Measurements from ENCODE around the gene PLD6. TPM values are rescaled to one million over a fixed set of nuclear protein-coding genes. Genes with fewer than 3 reads are reported as not detected.
A peak's percentile ranks its signal among the peaks of the same experiment; 100 is the strongest.
"Not testable (repeated sequence)": the region's sequence is repeated elsewhere in the genome, so short reads cannot be mapped to it uniquely, and the experiment has no call there.

PLD6 gene
- total and polyA plus RNA-seq, 10 donors: 1.4 to 5.6 (median 3.5) TPM

DNA sequence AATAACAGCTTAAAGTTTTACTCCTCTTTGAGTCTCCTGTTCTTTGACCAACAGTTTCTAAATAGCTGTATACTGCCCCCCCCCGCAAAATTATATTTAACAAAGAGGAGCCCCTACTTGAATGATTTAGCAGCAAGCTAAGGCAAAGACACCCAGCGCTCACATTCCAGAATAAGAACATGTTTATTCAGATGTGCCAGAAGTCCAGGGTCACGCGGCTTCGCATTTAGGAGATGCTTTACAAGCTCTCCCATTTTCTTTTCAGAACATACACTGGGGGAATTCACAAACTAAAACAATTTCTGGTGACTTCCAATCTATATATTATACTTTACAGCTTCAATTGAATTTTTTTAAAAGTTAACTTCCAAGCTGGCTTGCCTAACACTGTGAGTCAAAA, 5.3 kb downstream of the PLD6 start:
- H3K9me3 ChIP-seq: no peaks in the 10 kb centered on the region
- no peaks in the 10 kb centered on the region for H3K27me3 ChIP-seq (replicated peaks in 1 of 7)
- H3K27ac ChIP-seq: peak overlapping the region in 3 of 8 donors; percentile 31 to 50 (median 41)
- DNase-seq: no peak
- intact Hi-C loops (cut with DNase I; ENCODE audit: low total_unique reads): no loop called here
- 67 to 89% (median 78%) methylated on average over 5 of the region's 5 CpGs for WGBS, 5 donors
- TF ChIP-seq, protein P1, sequence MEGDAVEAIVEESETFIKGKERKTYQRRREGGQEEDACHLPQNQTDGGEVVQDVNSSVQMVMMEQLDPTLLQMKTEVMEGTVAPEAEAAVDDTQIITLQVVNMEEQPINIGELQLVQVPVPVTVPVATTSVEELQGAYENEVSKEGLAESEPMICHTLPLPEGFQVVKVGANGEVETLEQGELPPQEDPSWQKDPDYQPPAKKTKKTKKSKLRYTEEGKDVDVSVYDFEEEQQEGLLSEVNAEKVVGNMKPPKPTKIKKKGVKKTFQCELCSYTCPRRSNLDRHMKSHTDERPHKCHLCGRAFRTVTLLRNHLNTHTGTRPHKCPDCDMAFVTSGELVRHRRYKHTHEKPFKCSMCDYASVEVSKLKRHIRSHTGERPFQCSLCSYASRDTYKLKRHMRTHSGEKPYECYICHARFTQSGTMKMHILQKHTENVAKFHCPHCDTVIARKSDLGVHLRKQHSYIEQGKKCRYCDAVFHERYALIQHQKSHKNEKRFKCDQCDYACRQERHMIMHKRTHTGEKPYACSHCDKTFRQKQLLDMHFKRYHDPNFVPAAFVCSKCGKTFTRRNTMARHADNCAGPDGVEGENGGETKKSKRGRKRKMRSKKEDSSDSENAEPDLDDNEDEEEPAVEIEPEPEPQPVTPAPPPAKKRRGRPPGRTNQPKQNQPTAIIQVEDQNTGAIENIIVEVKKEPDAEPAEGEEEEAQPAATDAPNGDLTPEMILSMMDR (IDR thresholded peaks at IDR 0.05 in 8 of 11, conservative IDR thresholded peaks at IDR 0.05 in 3 of 11): no peak
- TF ChIP-seq POLR2A (IDR thresholded peaks at IDR 0.05) (no peak), POLR2AphosphoS5 (IDR thresholded peaks at IDR 0.05) (no peak)
- H3K4me3 ChIP-seq: no peak overlapping the region
- peaks cover 0 to 24% (median 5%) of the 10 kb centered on the region in 6 donors for H3K36me3 ChIP-seq
- H3K4me1 ChIP-seq: peaks cover 16 to 58% (median 36%) of the 10 kb centered on the region in 6 donors

- H3K27me3 ChIP-seq (replicated peaks in 1 of 7): no peaks in the 10 kb centered on the region
- DNase-seq: no peak
- H3K9me3 ChIP-seq: no peaks in the 10 kb centered on the region
- TF ChIP-seq POLR2A (IDR thresholded peaks at IDR 0.05): no peak
- TF ChIP-seq, protein P1 (IDR thresholded peaks at IDR 0.05 in 8 of 11, conservative IDR thresholded peaks at IDR 0.05 in 3 of 11): no peak
- TF ChIP-seq POLR2AphosphoS5 (IDR thresholded peaks at IDR 0.05): no peak
- H3K4me3 ChIP-seq: no peak overlapping the region
- H3K27ac ChIP-seq: peak overlapping the region in 3 of 8 donors; percentile 28 to 40 (median 31)
- intact Hi-C loops (cut with DNase I; ENCODE audit: low total_unique reads): no loop called here
- peaks cover 15 to 53% (median 30%) of the 10 kb centered on the region in 6 donors for H3K4me1 ChIP-seq
- 85 to 93% (median 85%) methylated on average over 7 of the region's 7 CpGs for WGBS, 5 donors
- H3K36me3 ChIP-seq: peaks cover 0 to 24% (median 5%) of the 10 kb centered on the region in 6 donors
These were observed 5.8 kb downstream of the PLD6 start for GRCh38 chr17:17200311-17200710.

DNA sequence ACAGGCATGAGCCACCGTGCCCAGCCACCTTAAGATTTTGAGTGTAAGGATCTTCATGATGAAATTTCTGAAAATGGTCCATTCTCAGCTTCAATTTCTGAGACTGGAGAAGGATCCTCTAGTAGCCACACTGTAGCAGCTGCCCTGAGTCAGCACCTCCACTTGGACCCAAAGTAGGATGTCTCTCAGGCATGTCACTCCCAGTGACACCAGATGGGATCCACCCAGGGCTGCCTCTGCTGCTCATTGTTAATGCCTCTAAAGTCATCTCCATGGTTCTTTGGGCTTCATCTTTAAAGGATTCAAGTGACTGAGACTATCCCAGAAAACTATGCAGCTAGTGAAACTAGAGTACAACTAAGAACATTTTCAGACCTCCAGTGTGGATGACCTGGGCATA, 7.9 kb downstream of the PLD6 start:
- TF ChIP-seq, protein P1 (IDR thresholded peaks at IDR 0.05 in 8 of 11, conservative IDR thresholded peaks at IDR 0.05 in 3 of 11): no peak
- TF ChIP-seq POLR2A (IDR thresholded peaks at IDR 0.05) (no peak), POLR2AphosphoS5 (IDR thresholded peaks at IDR 0.05) (no peak)
- no peak for DNase-seq
- intact Hi-C loops (cut with DNase I; ENCODE audit: low total_unique reads): no loop called here
- no peaks in the 10 kb centered on the region for H3K9me3 ChIP-seq
- no peaks in the 10 kb centered on the region for H3K27me3 ChIP-seq (replicated peaks in 1 of 7)
- peaks cover 0 to 24% (median 5%) of the 10 kb centered on the region in 6 donors for H3K36me3 ChIP-seq
- no peak overlapping the region for H3K27ac ChIP-seq
- peaks cover 0 to 33% (median 11%) of the 10 kb centered on the region in 6 donors for H3K4me1 ChIP-seq
- WGBS, 5 donors: 79 to 100% (median 93%) methylated on average over 1 of the region's 1 CpG
- H3K4me3 ChIP-seq: no peak overlapping the region

DNA sequence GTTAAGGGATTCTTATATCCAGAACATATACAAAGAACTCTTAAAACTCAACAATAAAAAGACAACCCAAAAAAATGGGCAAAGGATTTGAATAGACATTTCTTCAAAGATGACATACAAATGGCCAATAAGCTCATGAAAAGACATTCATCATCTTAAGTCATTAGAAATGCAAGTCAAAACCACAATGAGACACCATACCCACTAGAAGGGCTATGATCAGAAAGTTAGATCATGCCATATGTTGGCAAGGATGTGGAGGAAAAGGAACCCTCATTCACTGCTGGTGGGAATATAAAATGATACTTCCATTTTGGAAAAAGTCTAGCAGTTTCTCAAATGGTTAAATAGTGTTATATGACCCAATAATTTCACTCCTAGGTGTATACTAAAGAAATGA, 9.4 kb downstream of the PLD6 start:
- no peak for TF ChIP-seq POLR2A (IDR thresholded peaks at IDR 0.05)
- TF ChIP-seq POLR2AphosphoS5 (IDR thresholded peaks at IDR 0.05): no peak
- TF ChIP-seq, protein P1 (IDR thresholded peaks at IDR 0.05 in 8 of 11, conservative IDR thresholded peaks at IDR 0.05 in 3 of 11): no peak
- H3K27me3 ChIP-seq (replicated peaks in 1 of 7): no peaks in the 10 kb centered on the region
- H3K4me1 ChIP-seq: peaks cover 3 to 34% (median 20%) of the 10 kb centered on the region in 6 donors
- no peaks in the 10 kb centered on the region for H3K9me3 ChIP-seq
- no peak overlapping the region for H3K4me3 ChIP-seq
- no peak overlapping the region for H3K27ac ChIP-seq
- H3K36me3 ChIP-seq: peaks cover 0 to 12% (median 0%) of the 10 kb centered on the region in 6 donors
- no peak for DNase-seq
- intact Hi-C loops (cut with DNase I; ENCODE audit: low total_unique reads): no loop called here

DNA sequence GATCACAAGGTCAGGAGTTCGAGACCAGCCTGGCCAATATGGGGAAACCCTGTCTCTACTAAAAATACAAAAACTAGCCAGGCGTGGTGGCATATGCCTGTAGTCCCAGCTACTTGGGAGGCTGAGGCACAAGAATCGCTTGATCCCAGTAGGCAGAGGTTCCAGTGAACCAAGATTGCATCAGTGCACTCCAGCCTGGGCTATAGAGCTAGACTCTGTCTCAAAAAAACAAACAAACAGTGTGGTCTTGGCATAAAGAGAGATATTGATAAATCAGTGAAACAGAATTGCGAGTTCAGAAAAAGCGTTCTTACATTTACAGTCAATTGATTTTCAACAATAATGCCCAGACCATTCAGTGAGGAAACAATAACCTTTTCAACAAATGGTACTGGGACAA, 10.7 kb downstream of the PLD6 start:
- H3K27ac ChIP-seq; intact Hi-C loops (cut with DNase I; ENCODE audit: low total_unique reads); H3K27me3 ChIP-seq (replicated peaks in 1 of 7); H3K36me3 ChIP-seq; H3K9me3 ChIP-seq; H3K4me3 ChIP-seq; DNase-seq: not testable (repeated sequence)
- WGBS, 5 donors: 94 to 97% (median 95%) methylated on average over 5 of the region's 5 CpGs
- H3K4me1 ChIP-seq: peaks cover 8 to 38% (median 21%) of the 10 kb centered on the region in 6 donors

Data from spleen (tissue), 11 donors.